Rectal smooth muscle tissue (tissue), 1 donor: ENCODE data around the gene GSK3B.

Experiments used
- H3K27ac ChIP-seq: one replicate; pipeline ENCODE4 v1.7.0; 2013; ENCODE audit warnings: low read depth, low read length, inconsistent platforms
- H3K27me3 ChIP-seq: one replicate; pipeline ENCODE4 v1.7.0; 2013; ENCODE audit warnings: low read length; ENCODE audit not compliant: control insufficient read depth, insufficient read depth
- H3K36me3 ChIP-seq: one replicate; pipeline ENCODE4 v1.7.0; 2013; ENCODE audit warnings: low read length; ENCODE audit not compliant: control insufficient read depth, insufficient read depth
- H3K4me1 ChIP-seq: one replicate; pipeline ENCODE4 v1.7.0; 2013; ENCODE audit warnings: low read length; ENCODE audit not compliant: control insufficient read depth, insufficient read depth
- H3K4me3 ChIP-seq: one replicate; pipeline ENCODE4 v1.7.0; 2013; ENCODE audit warnings: low read length
- H3K9ac ChIP-seq: one replicate; pipeline ENCODE4 v1.7.0; 2013; ENCODE audit warnings: low read length

The GSK3B gene

DNA sequence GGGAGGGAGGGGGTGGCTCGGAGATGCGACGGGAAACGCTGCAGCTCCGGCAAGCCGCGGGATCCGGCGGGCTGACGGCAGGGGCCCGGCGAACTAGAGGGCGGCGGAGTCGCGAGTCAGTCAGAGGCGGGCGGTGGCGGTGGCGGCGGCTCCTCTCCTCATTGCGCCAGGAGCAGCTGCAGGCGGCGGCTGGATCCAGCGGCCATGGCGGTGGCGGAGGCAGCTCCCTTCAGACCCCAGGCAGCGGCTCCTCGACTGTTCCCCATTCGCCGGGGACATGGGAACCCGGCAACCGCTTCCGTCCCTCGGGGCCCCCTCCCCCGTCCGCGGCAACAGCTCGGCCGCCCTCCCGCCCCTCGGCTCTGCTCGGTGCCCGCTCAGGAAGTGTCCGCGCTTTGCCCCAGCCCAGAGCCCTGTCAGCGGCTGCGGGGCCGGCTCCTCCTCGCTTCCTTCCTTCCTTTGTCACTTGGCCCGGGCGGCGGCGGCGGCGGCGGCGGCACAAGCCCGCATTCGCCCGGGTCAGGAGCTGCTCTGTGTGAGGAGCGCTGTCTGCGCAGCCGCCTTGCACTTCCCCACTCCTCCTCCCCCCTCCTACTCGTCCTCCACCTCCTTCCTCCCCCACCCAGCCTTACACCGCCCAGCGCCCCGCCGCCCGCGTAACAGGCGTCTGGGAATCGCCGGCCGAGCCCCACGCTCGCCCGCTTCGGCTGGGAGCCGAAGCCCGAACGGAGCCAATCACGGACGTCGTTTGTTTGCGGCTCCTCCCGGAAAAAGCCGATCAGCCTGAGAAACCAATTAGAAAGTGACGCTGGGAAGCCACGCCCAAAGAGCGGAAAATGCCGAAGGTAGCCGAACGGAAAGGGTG, at the start of gene GSK3B:
Gene GSK3B, minus strand, starts transcription at position 537 of the 865 bp plus-strand sequence. CDS start 1,013 bp downstream, outside the sequence.
- no peaks in the 10 kb centered on the region for H3K36me3 ChIP-seq
- peak within 1 kb of the TSS; percentile 87 for H3K9ac ChIP-seq
- H3K4me1 ChIP-seq = peaks cover 7% of the 10 kb centered on the region
- no peaks in the 10 kb centered on the region for H3K27me3 ChIP-seq
- H3K4me3 ChIP-seq = peak within 1 kb of the TSS; percentile 96
- H3K27ac ChIP-seq = peak within 1 kb of the TSS; percentile 98

DNA sequence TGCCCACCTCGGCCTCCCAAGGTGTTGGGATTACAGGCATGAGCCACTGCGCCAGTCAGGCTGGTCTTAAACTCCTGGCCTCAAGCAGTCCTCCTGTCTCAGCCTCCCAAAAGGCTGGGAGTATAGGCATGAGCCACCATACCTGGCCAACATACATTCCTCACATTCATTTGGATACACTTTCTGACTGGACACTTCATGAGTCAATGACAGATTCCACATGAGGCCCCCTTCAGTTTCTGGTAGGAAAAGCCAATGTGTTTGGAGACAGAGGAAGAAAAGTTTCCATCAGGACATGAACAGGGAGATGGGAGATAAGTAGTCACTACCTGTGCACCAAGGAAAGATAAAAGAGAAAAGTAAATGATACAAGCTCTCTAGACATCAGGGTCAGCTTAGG, 49.4 kb upstream of the GSK3B start:
- H3K4me3 ChIP-seq = no peak overlapping the region
- H3K4me1 ChIP-seq = no peaks in the 10 kb centered on the region
- no peak overlapping the region for H3K9ac ChIP-seq
- H3K27ac ChIP-seq = no peak overlapping the region
- no peaks in the 10 kb centered on the region for H3K36me3 ChIP-seq
- H3K27me3 ChIP-seq = no peaks in the 10 kb centered on the region

DNA sequence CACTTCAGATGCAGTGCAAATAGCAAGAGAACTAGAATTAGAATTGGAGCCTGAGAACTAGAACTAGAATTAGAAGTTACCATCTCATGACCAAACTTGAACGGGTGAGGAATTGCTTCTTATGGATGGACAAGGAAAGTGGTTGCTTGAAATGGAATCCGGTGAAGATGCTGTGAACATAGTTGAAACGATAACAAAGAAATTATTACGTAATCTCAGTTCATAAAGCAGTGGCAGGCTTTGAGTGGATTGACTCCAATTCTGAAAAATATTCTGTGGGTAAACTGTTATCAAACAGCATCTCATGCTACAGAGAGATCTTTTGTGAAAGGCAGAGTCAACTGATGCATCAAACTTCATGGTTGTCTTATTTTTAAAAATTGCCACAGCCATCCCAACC, 48.0 kb upstream of the GSK3B start:
- H3K27ac ChIP-seq = no peak overlapping the region
- no peak overlapping the region for H3K4me3 ChIP-seq
- no peaks in the 10 kb centered on the region for H3K36me3 ChIP-seq
- no peaks in the 10 kb centered on the region for H3K27me3 ChIP-seq
- H3K4me1 ChIP-seq = no peaks in the 10 kb centered on the region
- H3K9ac ChIP-seq = no peak overlapping the region

DNA sequence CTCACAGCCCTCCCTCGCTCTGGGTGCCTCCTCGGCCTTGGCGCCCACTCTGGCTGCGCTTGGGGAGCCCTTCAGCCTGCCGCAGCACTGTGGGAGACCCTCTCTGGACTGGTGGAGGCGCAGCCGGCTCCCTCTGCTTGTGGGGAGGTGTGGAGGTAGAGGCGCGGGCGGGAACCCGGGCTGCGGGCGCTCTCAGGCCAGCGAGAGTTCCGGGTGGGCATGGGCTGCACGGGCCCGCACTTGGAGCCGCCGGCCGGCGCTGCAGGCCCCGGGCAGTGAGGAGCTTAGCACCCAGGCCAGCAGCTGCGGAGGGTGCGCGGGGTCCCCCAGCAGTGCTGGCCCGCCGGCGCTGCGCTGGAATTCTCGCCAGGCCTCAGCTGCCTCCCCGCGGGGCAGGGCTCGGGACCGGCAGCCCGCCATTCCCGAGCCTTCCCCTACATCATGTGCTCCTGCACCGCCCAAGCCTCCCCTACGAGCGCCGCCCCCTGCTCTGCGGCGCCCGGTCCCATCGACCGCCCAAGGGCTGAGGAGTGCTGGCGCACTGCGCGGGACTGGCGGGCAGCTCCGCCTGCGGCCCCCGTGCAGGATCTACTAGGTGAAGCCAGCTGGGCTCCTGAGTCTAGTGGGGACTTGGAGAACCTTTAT, 46.0 kb upstream of the GSK3B start:
- Histone ChIP-seq H3K9ac (no peak overlapping the region), H3K27me3 (no peaks in the 10 kb centered on the region), H3K4me1 (no peaks in the 10 kb centered on the region), H3K27ac (no peak overlapping the region), H3K4me3 (no peak overlapping the region), H3K36me3 (no peaks in the 10 kb centered on the region)

DNA sequence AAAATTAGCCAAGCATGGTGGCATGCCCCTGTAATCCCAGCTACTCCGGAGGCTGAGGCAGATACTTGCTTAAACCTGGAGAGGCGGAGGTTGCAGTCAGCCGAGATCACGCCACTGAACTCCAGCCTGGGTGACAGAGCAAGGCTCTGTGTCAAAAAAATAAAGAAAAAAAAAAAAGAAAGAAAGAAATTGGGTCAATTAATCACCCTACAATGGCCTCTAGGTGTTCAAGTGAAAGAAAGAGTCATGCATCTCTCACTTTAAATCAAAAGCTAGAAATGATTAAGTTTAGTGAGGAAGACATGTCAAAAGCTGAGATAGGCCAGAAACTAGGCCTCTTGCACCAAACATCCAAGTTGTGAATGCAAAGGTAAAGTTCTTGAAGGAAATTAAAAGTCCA, 44.9 kb upstream of the GSK3B start:
- Histone ChIP-seq H3K36me3 (no peaks in the 10 kb centered on the region), H3K4me1 (no peaks in the 10 kb centered on the region), H3K27ac (no peak overlapping the region), H3K4me3 (no peak overlapping the region), H3K9ac (no peak overlapping the region), H3K27me3 (no peaks in the 10 kb centered on the region)

DNA sequence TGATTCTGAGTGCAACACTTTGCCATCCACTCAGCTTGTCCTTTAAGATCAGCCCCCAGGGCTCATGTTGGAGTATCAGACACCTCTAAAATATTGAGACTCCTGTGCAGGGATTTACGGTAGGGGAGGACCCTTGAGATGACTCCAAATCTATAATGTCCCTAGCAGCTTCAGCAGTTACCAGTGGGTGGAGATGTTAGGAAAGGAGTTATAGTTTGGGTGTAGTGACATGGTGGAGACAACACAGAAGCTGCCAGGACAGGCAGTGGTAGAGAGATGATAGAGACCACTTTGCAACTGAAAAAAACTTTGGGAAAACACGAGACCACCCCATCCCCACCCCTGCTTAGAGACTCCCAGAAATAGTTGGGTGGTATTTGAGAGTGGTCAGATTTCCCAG, 43.3 kb upstream of the GSK3B start:
- Histone ChIP-seq H3K27ac (no peak overlapping the region), H3K36me3 (no peaks in the 10 kb centered on the region), H3K4me3 (no peak overlapping the region), H3K9ac (no peak overlapping the region), H3K4me1 (no peaks in the 10 kb centered on the region), H3K27me3 (no peaks in the 10 kb centered on the region)

DNA sequence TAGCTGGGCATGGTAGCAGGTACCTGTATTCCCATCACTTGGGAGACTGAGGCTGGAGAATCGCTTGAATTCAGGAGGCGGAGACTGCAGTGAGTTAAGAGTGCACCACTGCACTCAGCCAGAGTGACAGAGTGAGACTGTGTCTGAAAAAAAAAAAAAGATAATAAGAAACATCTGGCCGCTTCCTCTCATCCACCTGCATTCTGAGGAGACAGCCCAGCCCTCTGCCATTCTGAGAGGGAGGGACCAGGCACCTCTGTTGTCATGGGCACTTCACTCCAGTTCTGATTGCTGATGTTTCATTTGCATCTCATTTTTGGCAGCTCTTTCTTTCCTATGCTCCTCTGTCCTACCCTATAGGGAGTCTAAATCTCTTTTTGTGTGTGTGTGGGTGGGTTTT, 36.4 kb upstream of the GSK3B start:
- Histone ChIP-seq H3K27me3 (no peaks in the 10 kb centered on the region), H3K4me3 (no peak overlapping the region), H3K4me1 (no peaks in the 10 kb centered on the region), H3K27ac (no peak overlapping the region), H3K36me3 (no peaks in the 10 kb centered on the region), H3K9ac (no peak overlapping the region)

DNA sequence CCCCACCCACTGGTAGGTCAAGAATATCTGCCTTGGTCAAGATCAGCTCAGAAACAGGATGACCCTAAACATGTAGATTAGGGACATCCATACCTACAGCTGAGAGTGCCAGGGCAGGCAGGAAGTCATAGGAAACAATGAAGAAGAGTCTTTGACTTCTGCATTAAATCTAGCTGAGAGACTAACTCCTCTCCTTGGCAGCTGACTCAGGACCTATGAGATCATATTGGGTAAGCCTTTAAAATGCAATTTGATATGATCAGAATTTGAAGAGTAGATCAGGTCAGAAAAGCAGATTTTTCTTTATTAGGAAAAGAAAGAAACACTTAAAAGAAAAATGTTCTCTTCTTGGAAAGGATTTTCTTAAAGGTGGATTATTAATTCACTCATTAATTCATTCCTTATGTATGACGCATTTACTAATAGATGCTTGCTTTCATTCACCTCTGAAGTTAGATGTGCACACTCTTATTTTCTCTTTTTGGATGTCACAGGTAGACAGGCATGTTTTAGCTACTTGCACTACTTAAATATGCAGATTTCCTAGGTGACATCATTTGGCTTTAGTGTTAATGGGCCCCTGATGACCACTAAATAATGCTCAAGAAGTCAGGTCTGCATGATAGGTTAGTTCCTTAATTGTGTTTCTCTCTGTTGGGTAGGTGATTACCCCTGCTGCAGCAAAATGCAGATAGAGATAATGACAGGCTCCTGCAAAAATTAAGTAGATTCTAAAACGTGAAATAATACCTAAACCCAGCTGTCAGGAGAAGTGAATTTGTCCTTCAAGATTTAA, 35.7 kb upstream of the GSK3B start:
- no peaks in the 10 kb centered on the region for H3K36me3 ChIP-seq
- H3K27me3 ChIP-seq = no peaks in the 10 kb centered on the region
- H3K9ac ChIP-seq = no peak overlapping the region
- no peak overlapping the region for H3K4me3 ChIP-seq
- no peaks in the 10 kb centered on the region for H3K4me1 ChIP-seq
- H3K27ac ChIP-seq = no peak overlapping the region

DNA sequence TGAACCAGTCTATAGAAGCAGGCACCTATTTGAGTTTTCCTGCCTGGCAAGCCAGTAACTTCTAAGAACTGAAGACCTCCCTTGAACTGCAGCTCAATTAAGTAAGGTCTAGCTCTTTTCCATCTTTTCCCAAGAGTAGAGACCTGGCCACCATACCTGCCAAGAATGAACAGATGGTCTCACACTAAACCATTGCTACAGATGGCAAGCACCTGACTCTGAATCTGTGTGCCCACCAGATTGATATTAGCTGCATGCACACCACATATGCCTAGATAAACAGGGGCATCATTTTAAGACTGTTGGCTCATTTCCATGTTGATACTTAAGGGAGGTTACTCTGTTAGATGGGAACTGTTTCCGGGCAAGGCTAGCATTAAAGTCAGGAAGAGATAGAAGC, 34.8 kb upstream of the GSK3B start:
- Histone ChIP-seq H3K9ac (no peak overlapping the region), H3K27ac (no peak overlapping the region), H3K27me3 (no peaks in the 10 kb centered on the region), H3K4me3 (no peak overlapping the region), H3K36me3 (no peaks in the 10 kb centered on the region), H3K4me1 (no peaks in the 10 kb centered on the region)

DNA sequence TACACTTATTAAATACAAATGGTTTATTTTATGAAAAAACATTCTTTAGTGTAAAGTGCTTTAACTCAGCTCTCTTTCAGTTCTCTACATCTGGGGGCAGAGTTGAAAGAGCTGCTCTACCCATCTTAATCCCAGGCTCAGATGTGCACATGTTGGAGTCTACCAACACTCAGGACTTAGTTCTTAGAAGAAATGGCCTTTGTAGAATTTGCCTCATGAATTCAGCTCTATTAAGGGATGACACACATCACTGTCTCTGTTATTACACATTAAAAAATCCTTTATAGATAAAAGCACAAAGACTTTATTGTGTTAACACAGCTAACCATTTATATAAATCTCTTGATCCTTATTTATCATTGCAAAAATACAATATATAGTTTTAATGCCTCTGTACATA, 31.7 kb upstream of the GSK3B start:
- Histone ChIP-seq H3K27me3 (no peaks in the 10 kb centered on the region), H3K36me3 (no peaks in the 10 kb centered on the region), H3K9ac (no peak overlapping the region), H3K4me3 (no peak overlapping the region), H3K27ac (no peak overlapping the region), H3K4me1 (no peaks in the 10 kb centered on the region)

DNA sequence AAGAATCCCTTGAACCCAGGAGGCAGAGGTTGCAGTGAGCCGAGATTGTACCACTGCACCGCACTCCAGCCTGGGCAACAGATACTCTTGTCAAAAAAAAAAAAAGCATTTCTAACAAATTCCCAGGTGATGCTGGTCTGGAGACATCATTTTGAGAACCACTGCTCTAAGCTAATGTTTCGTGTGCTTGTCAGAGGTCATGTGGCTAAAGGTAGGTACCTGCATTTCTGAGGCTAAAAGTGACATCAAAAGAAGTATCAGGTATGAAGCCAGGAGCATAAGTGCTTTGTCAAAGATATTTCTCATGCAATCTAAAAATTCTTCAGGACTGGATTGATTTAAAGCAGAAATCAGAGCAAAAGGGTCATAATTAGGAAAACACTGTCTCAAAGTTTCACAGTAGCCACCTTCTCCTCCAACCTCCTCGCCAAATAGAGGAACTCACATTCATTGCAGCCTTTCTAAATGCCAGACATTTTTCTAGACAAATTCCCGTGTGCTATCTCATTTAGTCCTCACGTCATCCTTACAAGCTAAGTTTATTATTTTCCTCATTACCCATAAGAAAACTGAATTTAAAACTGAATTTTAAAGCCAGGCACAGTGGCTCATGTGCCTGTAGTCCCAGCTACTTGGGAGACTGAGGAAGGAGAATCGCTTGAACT, 25.7 kb upstream of the GSK3B start:
- Histone ChIP-seq H3K27ac (no peak overlapping the region), H3K4me3 (no peak overlapping the region), H3K4me1 (no peaks in the 10 kb centered on the region), H3K9ac (no peak overlapping the region), H3K27me3 (no peaks in the 10 kb centered on the region), H3K36me3 (no peaks in the 10 kb centered on the region)

DNA sequence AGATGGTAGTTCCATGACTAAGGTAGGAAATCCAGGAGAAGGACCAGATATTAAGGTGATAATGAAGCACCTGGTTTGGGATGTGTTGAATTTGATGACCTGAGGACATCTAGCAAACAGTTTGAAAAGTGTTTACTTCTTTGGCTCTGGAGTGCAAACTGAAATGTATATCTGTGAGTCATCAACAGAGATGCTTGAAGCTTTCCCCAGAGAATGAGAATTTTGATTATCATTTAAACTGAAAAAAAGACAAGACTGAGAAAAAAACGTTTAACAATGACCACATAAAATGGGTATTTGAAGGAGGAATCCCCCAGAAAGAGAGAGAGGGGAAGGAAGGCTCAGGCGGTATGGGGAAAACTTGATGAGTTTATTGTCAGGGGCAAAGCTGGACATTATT, 20.7 kb upstream of the GSK3B start:
- no peak overlapping the region for H3K4me3 ChIP-seq
- H3K27me3 ChIP-seq = no peaks in the 10 kb centered on the region
- H3K36me3 ChIP-seq = no peaks in the 10 kb centered on the region
- H3K4me1 ChIP-seq = no peaks in the 10 kb centered on the region
- no peak overlapping the region for H3K27ac ChIP-seq
- no peak overlapping the region for H3K9ac ChIP-seq
